Thyroid gland (tissue), 4 donors: ENCODE data around the gene FGD5.

Source experiments
- POLR2A ChIP-seq, 2 donors: fragments of 450-650 bp; IDR thresholded peaks; one replicate each; pipeline ENCODE4 v1.6.1; 2017; ENCODE audit warnings: antibody characterized with exemption in 2 of 2, mild to moderate bottlenecking in 2 of 2, moderate library complexity in 1 of 2
- TF ChIP-seq, protein P1 (sequence below), 6 experiments: fragments of 200-600 bp in 3 of 6; fragments of 450-650 bp in 3 of 6; sonication (generic) in 3 of 6; IDR thresholded peaks; one replicate each; pipeline ENCODE4 v1.5.1; 2016 to 2019; ENCODE audit warnings: antibody characterized with exemption in 6 of 6, mild to moderate bottlenecking in 2 of 6, inconsistent platforms in 1 of 6, moderate library complexity in 1 of 6

DNA sequence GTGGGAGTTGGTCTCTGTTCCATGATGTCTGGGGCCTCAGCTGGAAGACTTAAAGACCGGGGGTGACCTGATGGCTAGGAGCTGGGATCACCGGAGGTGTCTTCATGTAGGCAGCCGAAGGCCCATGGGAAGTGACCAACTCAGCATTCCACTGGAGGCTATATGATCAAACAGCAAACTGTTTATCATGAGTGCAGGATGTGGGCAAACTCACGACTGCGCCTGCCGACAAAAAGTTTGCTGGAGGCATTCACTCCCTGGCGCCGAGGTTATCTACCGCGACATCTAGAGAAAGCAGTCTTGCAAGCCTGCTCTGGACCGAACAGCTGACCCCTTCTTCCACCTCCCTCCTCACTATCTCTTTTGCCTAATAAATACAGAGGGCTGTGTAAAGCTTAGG, 65.9 kb downstream of the FGD5 start:
- TF ChIP-seq, protein P1, sequence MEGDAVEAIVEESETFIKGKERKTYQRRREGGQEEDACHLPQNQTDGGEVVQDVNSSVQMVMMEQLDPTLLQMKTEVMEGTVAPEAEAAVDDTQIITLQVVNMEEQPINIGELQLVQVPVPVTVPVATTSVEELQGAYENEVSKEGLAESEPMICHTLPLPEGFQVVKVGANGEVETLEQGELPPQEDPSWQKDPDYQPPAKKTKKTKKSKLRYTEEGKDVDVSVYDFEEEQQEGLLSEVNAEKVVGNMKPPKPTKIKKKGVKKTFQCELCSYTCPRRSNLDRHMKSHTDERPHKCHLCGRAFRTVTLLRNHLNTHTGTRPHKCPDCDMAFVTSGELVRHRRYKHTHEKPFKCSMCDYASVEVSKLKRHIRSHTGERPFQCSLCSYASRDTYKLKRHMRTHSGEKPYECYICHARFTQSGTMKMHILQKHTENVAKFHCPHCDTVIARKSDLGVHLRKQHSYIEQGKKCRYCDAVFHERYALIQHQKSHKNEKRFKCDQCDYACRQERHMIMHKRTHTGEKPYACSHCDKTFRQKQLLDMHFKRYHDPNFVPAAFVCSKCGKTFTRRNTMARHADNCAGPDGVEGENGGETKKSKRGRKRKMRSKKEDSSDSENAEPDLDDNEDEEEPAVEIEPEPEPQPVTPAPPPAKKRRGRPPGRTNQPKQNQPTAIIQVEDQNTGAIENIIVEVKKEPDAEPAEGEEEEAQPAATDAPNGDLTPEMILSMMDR (IDR thresholded peaks at IDR 0.05), result no peak
- TF ChIP-seq POLR2A (IDR thresholded peaks at IDR 0.05), result no peak
